ENCODE data around the gene C19orf81. TPM values are rescaled to one million over a fixed set of nuclear protein-coding genes. Genes with fewer than 3 reads are reported as not detected.

Gene C19orf81
- total and polyA plus RNA-seq, 2 donors (not counting 3 experiments of a cell fraction or from before 2014, with no cell fraction given), result 0.79 to 2.5 TPM

DNA sequence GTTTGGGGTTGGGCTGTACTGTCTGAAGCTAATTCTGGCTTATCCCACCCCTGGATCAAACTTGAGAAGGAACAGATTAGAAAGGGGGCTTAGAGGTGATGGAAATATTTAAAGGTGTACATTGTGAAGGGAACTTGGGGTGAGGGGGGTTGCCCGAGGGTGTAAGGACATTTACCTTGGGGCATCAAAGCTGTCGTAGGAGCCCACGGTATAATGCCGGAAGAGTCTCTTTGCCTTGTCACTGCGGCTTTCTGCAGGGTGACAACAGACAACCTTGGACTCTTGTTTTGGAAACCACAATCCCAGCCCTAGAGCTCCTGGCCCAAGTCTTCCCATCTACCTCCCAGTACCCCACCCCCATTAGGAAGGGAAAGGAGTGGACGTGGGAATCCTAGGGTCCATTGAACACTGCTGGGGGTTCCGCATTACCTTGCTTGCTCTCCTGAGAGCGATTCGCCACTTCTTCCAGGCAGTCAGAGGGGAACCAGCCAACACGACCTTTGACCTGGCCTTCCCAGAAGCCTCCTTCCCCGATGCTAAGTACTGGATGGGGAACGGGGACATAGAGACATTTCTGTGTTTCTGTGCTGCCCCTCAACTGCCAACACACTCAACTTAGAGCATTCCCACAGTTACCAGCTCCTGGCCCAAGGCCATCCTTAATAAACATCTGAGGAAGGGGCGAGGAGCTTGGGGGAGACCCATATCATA lies 48.3 kb downstream of the C19orf81 start:
- Histone ChIP-seq H3K27ac (ENCODE audit: insufficient read depth, low read depth, low read length) (no peak overlapping the region), H3K79me2 (ENCODE audit: control insufficient read depth, insufficient read depth, low read length) (no peaks in the 10 kb centered on the region), H3K9ac (replicated peaks; ENCODE audit: extremely low read depth, insufficient read depth, low read length) (no peak overlapping the region), H3K9me1 (replicated peaks; ENCODE audit: control insufficient read depth, extremely low read depth, insufficient read depth, low read length) (no peaks in the 10 kb centered on the region), H3K4me3 (replicated peaks in 1 of 3; ENCODE audit: insufficient read depth in 1 of 3, low read depth in 1 of 3, low read length in 3 of 3) (no peak overlapping the region), H3K9me3 (replicated peaks; ENCODE audit: control insufficient read depth, insufficient read depth, low read length) (no peaks in the 10 kb centered on the region), H3K36me3 (ENCODE audit: control insufficient read depth in 2 of 2, extremely low read depth in 1 of 2, insufficient read depth in 2 of 2, low read length in 2 of 2) (no peaks in the 10 kb centered on the region), H3K4me2 (ENCODE audit: insufficient read depth, low read length) (no peak overlapping the region), H2AFZ (ENCODE audit: low read depth, low read length) (no peak overlapping the region), H4K20me1 (replicated peaks; ENCODE audit: control insufficient read depth, extremely low read depth, insufficient read depth, low read length) (no peaks in the 10 kb centered on the region), H3K4me1 (ENCODE audit: control insufficient read depth, extremely low read depth, insufficient read depth, low read length) (peaks cover 4% of the 10 kb centered on the region), H3K27me3 (ENCODE audit: control insufficient read depth in 2 of 2, insufficient read depth in 2 of 2, low read length in 2 of 2) (peaks cover 12 to 19% of the 10 kb centered on the region in 2 experiments)
- FAIRE-seq (no peak), DNase-seq (ENCODE audit: low read depth, low spot score) (no peak)
- intact Hi-C loops (cut with micrococcal nuclease), result no loop called here
- ChIA-PET POLR2A (interaction anchor here (0.6 kb wide), 1 partner anchor 137 kb away, joined by 3 read pairs; no protein-coding TSS in a partner anchor), CTCF (interaction anchor here (2.1 kb wide), 1 partner anchor 27 kb away, joined by 7 read pairs; no protein-coding TSS in a partner anchor)
- BruUV-seq (replicated peaks), result no TSS peak
- TF ChIP-seq, protein P1, sequence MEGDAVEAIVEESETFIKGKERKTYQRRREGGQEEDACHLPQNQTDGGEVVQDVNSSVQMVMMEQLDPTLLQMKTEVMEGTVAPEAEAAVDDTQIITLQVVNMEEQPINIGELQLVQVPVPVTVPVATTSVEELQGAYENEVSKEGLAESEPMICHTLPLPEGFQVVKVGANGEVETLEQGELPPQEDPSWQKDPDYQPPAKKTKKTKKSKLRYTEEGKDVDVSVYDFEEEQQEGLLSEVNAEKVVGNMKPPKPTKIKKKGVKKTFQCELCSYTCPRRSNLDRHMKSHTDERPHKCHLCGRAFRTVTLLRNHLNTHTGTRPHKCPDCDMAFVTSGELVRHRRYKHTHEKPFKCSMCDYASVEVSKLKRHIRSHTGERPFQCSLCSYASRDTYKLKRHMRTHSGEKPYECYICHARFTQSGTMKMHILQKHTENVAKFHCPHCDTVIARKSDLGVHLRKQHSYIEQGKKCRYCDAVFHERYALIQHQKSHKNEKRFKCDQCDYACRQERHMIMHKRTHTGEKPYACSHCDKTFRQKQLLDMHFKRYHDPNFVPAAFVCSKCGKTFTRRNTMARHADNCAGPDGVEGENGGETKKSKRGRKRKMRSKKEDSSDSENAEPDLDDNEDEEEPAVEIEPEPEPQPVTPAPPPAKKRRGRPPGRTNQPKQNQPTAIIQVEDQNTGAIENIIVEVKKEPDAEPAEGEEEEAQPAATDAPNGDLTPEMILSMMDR (IDR thresholded peaks at IDR 0.05; ENCODE audit: extremely low read depth in 1 of 2, insufficient read depth in 1 of 2, low read depth in 1 of 2, low read length in 2 of 2), result no peak
- TF ChIP-seq MYC (IDR thresholded peaks at IDR 0.05; ENCODE audit: low read depth, low read length) (no peak), GATA2 (IDR thresholded peaks at IDR 0.05; ENCODE audit: insufficient read depth, insufficient read length, low read depth, low read length) (no peak), FOS (IDR thresholded peaks at IDR 0.05; ENCODE audit: borderline replicate concordance, insufficient read depth, low read length) (no peak), POLR2AphosphoS5 (IDR thresholded peaks at IDR 0.05; ENCODE audit: insufficient read depth, low read depth, low read length) (no peak), JUN (IDR thresholded peaks at IDR 0.05; ENCODE audit: borderline replicate concordance, insufficient read depth, insufficient read length, low read depth) (no peak), POLR2A (IDR thresholded peaks at IDR 0.05; ENCODE audit: low read depth, low read length) (no peak), EZH2 (IDR thresholded peaks at IDR 0.05; ENCODE audit: borderline replicate concordance, low read depth, low read length, severe bottlenecking) (no peak)
- TF ChIP-seq, protein P2, sequence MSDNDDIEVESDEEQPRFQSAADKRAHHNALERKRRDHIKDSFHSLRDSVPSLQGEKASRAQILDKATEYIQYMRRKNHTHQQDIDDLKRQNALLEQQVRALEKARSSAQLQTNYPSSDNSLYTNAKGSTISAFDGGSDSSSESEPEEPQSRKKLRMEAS (IDR thresholded peaks at IDR 0.05; ENCODE audit: insufficient read depth, insufficient read length), result no peak
- dilution Hi-C loops (cut with MboI; ENCODE audit: extremely low pct_ligation_motif_present, low sequenced_read_pairs), result no loop called here

Measured in endothelial cell of umbilical vein (primary cell).